SK-N-SH treated with all-trans-retinoic acid at 6 μM for 48 hours (cell line): Measurements from ENCODE around the gene SDC3.

Experiments used
- ATAC-seq: fragments of 200-7000 bp; cut with Tn5 transposase; 3 replicates; pipeline ENCODE4 v1.9.1; 2020; ENCODE audit warnings: mild to moderate bottlenecking, moderate library complexity
- ARNTL ChIP-seq: fragments of 450-650 bp; formaldehyde crosslinking; IDR thresholded peaks from 2 replicates; pipeline ENCODE4 v1.5.0; 2020; ENCODE audit warnings: low read depth, mild to moderate bottlenecking, moderate library complexity, borderline replicate concordance
- BACH2 ChIP-seq: fragments of 250-450 bp; sonication (Bioruptor Pico); IDR thresholded peaks from 2 replicates; pipeline ENCODE4 v1.9.0; 2021; ENCODE audit warnings: mild to moderate bottlenecking, borderline replicate concordance
- CSDC2 ChIP-seq: fragments of 250-450 bp; sonication (Bioruptor Pico); IDR thresholded peaks from 2 replicates; pipeline ENCODE4 v1.5.0; 2020; ENCODE audit warnings: mild to moderate bottlenecking, moderate library complexity
- ISL1 ChIP-seq: fragments of 250-450 bp; sonication (Bioruptor Pico); IDR thresholded peaks from 2 replicates; pipeline ENCODE4 v2.1.2; 2022; ENCODE audit warnings: mild to moderate bottlenecking, moderate library complexity
- OSR1 ChIP-seq: fragments of 250-450 bp; sonication (Bioruptor Pico); IDR thresholded peaks from 2 replicates; pipeline ENCODE4 v1.8.0; 2022; ENCODE audit warnings: moderate library complexity, mild to moderate bottlenecking, inconsistent platforms
- PPARA ChIP-seq: fragments of 250-450 bp; sonication (Bioruptor Pico); IDR thresholded peaks from 2 replicates; pipeline ENCODE4 v1.5.0; 2020; ENCODE audit warnings: mild to moderate bottlenecking, borderline replicate concordance
- RARB ChIP-seq: fragments of 250-450 bp; sonication (Bioruptor Pico); IDR thresholded peaks from 2 replicates; pipeline ENCODE4 v1.8.0; 2021; ENCODE audit warnings: mild to moderate bottlenecking, moderate library complexity
- TCF4 ChIP-seq: fragments of 250-450 bp; sonication (Bioruptor Pico); IDR thresholded peaks from 2 replicates; pipeline ENCODE4 v1.8.0; 2021; ENCODE audit warnings: mild to moderate bottlenecking, moderate library complexity, borderline replicate concordance
- TOX ChIP-seq: fragments of 250-450 bp; sonication (Bioruptor Pico); IDR thresholded peaks from 2 replicates; pipeline ENCODE4 v1.8.0; 2021; ENCODE audit warnings: mild to moderate bottlenecking, moderate library complexity, borderline replicate concordance
- ZC3H10 ChIP-seq: fragments of 250-450 bp; sonication (Bioruptor Pico); IDR thresholded peaks from 2 replicates; pipeline ENCODE4 v1.5.1; 2021; ENCODE audit warnings: mild to moderate bottlenecking, moderate library complexity
- ZFP3 ChIP-seq: fragments of 250-450 bp; sonication (Bioruptor Pico); IDR thresholded peaks from 2 replicates; pipeline ENCODE4 v1.5.0; 2020; ENCODE audit warnings: mild to moderate bottlenecking, moderate library complexity
- ZFP30 ChIP-seq: fragments of 450-650 bp; formaldehyde crosslinking; IDR thresholded peaks from 2 replicates; pipeline ENCODE4 v1.5.0; 2022; ENCODE audit warnings: mild to moderate bottlenecking, moderate library complexity
- ZNF565 ChIP-seq: fragments of 450-650 bp; formaldehyde crosslinking; conservative IDR thresholded peaks from 2 replicates; pipeline ENCODE4 v1.5.0; 2020; ENCODE audit warnings: low read depth, mild to moderate bottlenecking, moderate library complexity
- ZNF70 ChIP-seq: fragments of 450-650 bp; formaldehyde crosslinking; IDR thresholded peaks from 2 replicates; pipeline ENCODE4 v1.5.0; 2020; ENCODE audit warnings: mild to moderate bottlenecking, moderate library complexity
- TF ChIP-seq, protein P1 (sequence below): fragments of 250-450 bp; sonication (Bioruptor Pico); IDR thresholded peaks from 2 replicates; pipeline ENCODE4 v1.5.0; 2020; ENCODE audit warnings: mild to moderate bottlenecking, moderate library complexity
- TF ChIP-seq, protein P2 (sequence below): fragments of 250-450 bp; sonication (Bioruptor Pico); IDR thresholded peaks from 2 replicates; pipeline ENCODE4 v1.5.1; 2021; ENCODE audit warnings: mild to moderate bottlenecking, moderate library complexity
- TF ChIP-seq, protein P3 (sequence below): fragments of 250-450 bp; sonication (Bioruptor Pico); IDR thresholded peaks from 2 replicates; pipeline ENCODE4 v1.8.0; 2020; ENCODE audit warnings: mild to moderate bottlenecking, moderate library complexity, borderline replicate concordance
- TF ChIP-seq, protein P4 (sequence below): fragments of 250-450 bp; sonication (Bioruptor Pico); IDR thresholded peaks from 2 replicates; pipeline ENCODE4 v1.8.0; 2021; ENCODE audit warnings: low read depth, mild to moderate bottlenecking, moderate library complexity, borderline replicate concordance

SDC3 gene

DNA sequence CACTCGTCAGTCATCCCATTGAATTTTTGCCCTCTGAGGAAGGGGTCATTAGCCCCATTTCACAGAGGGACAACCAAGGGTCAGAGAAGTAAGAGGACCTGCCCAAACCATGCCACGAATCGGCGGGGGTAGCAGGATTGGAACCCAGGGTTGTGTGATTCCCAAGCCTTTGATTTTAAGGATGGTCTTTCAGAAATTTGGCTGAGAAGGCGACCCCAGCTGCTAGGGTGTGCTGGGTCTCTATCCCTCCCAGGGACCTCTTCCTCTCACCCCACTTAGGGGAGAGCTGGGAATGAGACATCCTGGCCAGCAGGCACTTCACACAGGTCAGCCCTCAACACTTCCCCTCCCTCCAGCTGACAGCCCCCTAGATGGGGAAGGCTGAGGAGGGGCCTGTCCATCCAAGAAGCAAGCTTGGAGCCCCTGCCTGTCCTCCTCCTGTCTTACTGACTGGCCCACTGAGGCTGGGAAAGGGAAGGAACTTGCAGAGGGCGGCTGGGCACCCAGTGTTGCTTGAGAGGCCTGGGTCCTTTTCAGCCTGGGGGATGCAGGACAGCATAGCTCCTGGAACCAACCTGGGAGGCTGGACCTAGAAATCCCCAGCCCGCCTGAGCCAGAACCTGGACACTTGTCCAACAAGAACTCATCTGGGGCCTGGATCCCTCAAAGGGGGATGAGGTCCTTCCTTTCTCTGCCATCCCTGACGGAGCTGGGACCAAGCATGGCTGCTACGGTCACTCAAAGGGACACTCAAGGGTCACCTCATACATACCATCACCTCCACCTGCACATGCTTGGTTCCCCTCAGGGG is 1.7 kb downstream of the SDC3 start:
- TF ChIP-seq, protein P1, sequence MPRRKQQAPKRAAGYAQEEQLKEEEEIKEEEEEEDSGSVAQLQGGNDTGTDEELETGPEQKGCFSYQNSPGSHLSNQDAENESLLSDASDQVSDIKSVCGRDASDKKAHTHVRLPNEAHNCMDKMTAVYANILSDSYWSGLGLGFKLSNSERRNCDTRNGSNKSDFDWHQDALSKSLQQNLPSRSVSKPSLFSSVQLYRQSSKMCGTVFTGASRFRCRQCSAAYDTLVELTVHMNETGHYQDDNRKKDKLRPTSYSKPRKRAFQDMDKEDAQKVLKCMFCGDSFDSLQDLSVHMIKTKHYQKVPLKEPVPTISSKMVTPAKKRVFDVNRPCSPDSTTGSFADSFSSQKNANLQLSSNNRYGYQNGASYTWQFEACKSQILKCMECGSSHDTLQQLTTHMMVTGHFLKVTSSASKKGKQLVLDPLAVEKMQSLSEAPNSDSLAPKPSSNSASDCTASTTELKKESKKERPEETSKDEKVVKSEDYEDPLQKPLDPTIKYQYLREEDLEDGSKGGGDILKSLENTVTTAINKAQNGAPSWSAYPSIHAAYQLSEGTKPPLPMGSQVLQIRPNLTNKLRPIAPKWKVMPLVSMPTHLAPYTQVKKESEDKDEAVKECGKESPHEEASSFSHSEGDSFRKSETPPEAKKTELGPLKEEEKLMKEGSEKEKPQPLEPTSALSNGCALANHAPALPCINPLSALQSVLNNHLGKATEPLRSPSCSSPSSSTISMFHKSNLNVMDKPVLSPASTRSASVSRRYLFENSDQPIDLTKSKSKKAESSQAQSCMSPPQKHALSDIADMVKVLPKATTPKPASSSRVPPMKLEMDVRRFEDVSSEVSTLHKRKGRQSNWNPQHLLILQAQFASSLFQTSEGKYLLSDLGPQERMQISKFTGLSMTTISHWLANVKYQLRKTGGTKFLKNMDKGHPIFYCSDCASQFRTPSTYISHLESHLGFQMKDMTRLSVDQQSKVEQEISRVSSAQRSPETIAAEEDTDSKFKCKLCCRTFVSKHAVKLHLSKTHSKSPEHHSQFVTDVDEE, result no peak
- TF ChIP-seq, protein P2, sequence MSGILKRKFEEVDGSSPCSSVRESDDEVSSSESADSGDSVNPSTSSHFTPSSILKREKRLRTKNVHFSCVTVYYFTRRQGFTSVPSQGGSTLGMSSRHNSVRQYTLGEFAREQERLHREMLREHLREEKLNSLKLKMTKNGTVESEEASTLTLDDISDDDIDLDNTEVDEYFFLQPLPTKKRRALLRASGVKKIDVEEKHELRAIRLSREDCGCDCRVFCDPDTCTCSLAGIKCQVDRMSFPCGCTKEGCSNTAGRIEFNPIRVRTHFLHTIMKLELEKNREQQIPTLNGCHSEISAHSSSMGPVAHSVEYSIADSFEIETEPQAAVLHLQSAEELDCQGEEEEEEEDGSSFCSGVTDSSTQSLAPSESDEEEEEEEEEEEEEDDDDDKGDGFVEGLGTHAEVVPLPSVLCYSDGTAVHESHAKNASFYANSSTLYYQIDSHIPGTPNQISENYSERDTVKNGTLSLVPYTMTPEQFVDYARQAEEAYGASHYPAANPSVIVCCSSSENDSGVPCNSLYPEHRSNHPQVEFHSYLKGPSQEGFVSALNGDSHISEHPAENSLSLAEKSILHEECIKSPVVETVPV, result no peak
- TF ChIP-seq PPARA (CRISPR knock-in tag) (no peak), ZFP3 (CRISPR knock-in tag) (no peak), ARNTL (CRISPR knock-in tag) (no peak), ZNF70 (no peak), OSR1 (no peak)
- ATAC-seq, result no peak

DNA sequence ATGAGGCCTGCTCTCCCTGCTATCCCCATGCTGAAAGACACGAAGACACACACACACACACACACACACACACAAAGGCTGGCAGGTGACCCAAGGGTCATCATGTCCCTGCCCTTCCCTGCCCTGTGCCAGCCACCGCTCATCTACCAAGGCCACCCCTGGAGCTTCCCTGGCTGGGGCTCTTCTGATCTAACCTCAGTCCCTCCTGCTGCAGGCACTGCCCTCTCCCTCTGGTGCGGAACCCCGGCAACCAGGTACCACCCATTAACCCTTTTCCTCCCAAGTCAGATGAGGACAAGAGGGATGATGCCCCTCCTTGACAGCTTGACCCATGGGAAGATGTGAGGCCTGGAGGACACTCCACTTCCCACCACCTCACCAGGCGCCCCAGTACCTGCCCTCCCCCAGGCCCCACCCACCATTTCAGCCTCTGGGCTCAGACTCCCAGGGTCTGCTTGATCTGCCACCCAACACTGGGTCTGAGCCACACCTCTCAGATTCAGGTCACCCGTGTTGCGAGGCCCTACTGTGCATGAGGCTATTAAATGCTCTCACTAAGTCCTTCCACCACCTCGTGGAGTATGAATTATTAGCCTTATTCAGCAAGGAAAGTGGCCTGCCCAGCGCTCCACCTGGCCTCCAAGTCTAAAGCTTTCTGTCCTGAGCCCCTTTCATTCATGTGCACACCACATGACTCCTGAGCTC is 2.5 kb downstream of the SDC3 start:
- no peak for TF ChIP-seq CSDC2 (CRISPR knock-in tag)
- TF ChIP-seq, protein P3, sequence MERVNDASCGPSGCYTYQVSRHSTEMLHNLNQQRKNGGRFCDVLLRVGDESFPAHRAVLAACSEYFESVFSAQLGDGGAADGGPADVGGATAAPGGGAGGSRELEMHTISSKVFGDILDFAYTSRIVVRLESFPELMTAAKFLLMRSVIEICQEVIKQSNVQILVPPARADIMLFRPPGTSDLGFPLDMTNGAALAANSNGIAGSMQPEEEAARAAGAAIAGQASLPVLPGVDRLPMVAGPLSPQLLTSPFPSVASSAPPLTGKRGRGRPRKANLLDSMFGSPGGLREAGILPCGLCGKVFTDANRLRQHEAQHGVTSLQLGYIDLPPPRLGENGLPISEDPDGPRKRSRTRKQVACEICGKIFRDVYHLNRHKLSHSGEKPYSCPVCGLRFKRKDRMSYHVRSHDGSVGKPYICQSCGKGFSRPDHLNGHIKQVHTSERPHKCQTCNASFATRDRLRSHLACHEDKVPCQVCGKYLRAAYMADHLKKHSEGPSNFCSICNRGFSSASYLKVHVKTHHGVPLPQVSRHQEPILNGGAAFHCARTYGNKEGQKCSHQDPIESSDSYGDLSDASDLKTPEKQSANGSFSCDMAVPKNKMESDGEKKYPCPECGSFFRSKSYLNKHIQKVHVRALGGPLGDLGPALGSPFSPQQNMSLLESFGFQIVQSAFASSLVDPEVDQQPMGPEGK (CRISPR knock-in tag), result no peak
- no peak for TF ChIP-seq ZNF70
- no peak for TF ChIP-seq ZNF565
- no peak for TF ChIP-seq RARB (CRISPR knock-in tag)
- TF ChIP-seq ZFP3 (CRISPR knock-in tag), result no peak
- TF ChIP-seq ISL1 (CRISPR knock-in tag), result no peak
- no peak for TF ChIP-seq ZC3H10 (CRISPR knock-in tag)
- TF ChIP-seq BACH2 (CRISPR knock-in tag), result no peak
- no peak for ATAC-seq

DNA sequence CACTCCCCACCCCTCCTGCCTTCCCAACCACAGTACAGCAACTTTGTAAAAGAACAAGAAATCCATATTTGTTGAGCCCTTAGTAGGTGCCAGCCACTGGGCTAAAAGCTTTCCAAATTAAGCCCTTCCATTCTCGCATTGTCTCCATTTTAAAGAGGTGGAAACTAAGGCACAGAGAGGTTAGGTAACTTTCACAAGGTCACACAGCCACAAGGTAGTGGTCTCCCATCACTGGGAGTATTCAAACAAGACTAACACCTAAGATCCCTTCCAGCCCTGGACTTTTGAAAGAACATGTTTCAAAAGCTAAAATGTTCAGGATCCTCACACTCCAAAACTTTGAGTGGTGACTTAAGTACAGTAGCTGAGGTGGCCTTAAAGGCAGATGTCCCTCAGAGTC is 3.2 kb downstream of the SDC3 start:
- TF ChIP-seq, protein P4, sequence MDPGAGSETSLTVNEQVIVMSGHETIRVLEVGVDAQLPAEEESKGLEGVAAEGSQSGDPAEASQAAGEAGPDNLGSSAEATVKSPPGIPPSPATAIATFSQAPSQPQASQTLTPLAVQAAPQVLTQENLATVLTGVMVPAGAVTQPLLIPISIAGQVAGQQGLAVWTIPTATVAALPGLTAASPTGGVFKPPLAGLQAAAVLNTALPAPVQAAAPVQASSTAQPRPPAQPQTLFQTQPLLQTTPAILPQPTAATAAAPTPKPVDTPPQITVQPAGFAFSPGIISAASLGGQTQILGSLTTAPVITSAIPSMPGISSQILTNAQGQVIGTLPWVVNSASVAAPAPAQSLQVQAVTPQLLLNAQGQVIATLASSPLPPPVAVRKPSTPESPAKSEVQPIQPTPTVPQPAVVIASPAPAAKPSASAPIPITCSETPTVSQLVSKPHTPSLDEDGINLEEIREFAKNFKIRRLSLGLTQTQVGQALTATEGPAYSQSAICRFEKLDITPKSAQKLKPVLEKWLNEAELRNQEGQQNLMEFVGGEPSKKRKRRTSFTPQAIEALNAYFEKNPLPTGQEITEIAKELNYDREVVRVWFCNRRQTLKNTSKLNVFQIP (CRISPR knock-in tag), result no peak
- TF ChIP-seq ZNF565 (no peak), ZFP30 (CRISPR knock-in tag) (no peak), ZC3H10 (CRISPR knock-in tag) (no peak), TCF4 (CRISPR knock-in tag) (no peak), ARNTL (CRISPR knock-in tag) (no peak), RARB (CRISPR knock-in tag) (no peak), OSR1 (no peak), TOX (CRISPR knock-in tag) (no peak)
- TF ChIP-seq, protein P3 (CRISPR knock-in tag), result no peak
- no peak for ATAC-seq
